ENCODE measurements around the gene AGO1. TPM values are rescaled to one million over a fixed set of nuclear protein-coding genes. Genes with fewer than 3 reads are reported as not detected.

Gene AGO1
- total and polyA plus RNA-seq, 2 of the 13 experiments (the other 11 are each of a cell fraction or from before 2014, with no cell fraction given) = 9.2 to 18.6 TPM

GRCh38 chr1:35959304-35959703 lies 76.3 kb downstream of the AGO1 start:
- ChIA-PET POLR2A (no interaction called here), CTCF (ENCODE audit: low intra/inter-chr PET ratio, low total read pairs) (no interaction called here)
- H3K27me3 ChIP-seq (ENCODE audit: control insufficient read depth in 1 of 2, insufficient read depth in 2 of 2, low read length in 2 of 2) = no peaks in the 10 kb centered on the region
- H3K27ac ChIP-seq (ENCODE audit: extremely low read length, insufficient read depth, low read length) = no peak overlapping the region
- H4K20me1 ChIP-seq (ENCODE audit: insufficient read depth, low read length) = no peaks in the 10 kb centered on the region; the same call in 1 of the 2 replicates
- 0 out of 5 replicates have a peak, but pooled peaks cover 0 to 11% of the 10 kb centered on the region in 2 experiments for H3K36me3 ChIP-seq (replicated peaks in 1 of 2; ENCODE audit: control insufficient read depth in 1 of 2, insufficient read depth in 2 of 2, low read length in 2 of 2)
- no peak overlapping the region for H3K4me3 ChIP-seq (replicated peaks in 1 of 3; ENCODE audit: insufficient read depth in 1 of 3, low read depth in 2 of 3, low read length in 3 of 3)
- no peak overlapping the region for H3K9ac ChIP-seq (ENCODE audit: insufficient read depth, low read depth, low read length)
- WGBS (ENCODE audit: low lambda C conversion rate) = 97% methylated on average over 3 of the region's 3 CpGs
- FAIRE-seq (no peak), DNase-seq (ENCODE audit: low spot score) (no peak), ATAC-seq (no peak)
- intact Hi-C loops (cut with micrococcal nuclease; ENCODE audit: unreplicated experiment) = no loop called here
- H3K9me3 ChIP-seq (ENCODE audit: low read length) = no peaks in the 10 kb centered on the region
- H3K4me2 ChIP-seq (ENCODE audit: low read depth, low read length) = no peak overlapping the region
- in situ Hi-C loops (cut with HindIII; ENCODE audit: extremely low pct_ligation_motif_present, low pct_unique_long_range_greater_than_20kb) = no loop called here
- no peak overlapping the region for H2AFZ ChIP-seq (ENCODE audit: low read length)
- peaks cover 8% of the 10 kb centered on the region for H3K79me2 ChIP-seq (ENCODE audit: insufficient read depth, low read length)
- TF ChIP-seq ZNF737 (CRISPR knock-in tag; IDR thresholded peaks at IDR 0.05; ENCODE audit: borderline replicate concordance) = no peak
- no peak for TF ChIP-seq ZFAT (CRISPR knock-in tag; conservative IDR thresholded peaks at IDR 0.05)
- no peak for TF ChIP-seq HNRNPH1 (optimal IDR thresholded peaks at IDR 0.05; ENCODE audit: low read depth, low read length)
- H3K4me1 ChIP-seq (ENCODE audit: insufficient read depth, low read length) = no peaks in the 10 kb centered on the region
- BruUV-seq (replicated peaks) = no TSS peak

GRCh38 chr1:35962952-35963351 lies 79.9 kb downstream of the AGO1 start:
- peaks cover 8% of the 10 kb centered on the region for H3K79me2 ChIP-seq (ENCODE audit: insufficient read depth, low read length)
- peaks cover 0 to 5% of the 10 kb centered on the region in 2 experiments; a peak in 2 of 5 replicates for H3K36me3 ChIP-seq (replicated peaks in 1 of 2; ENCODE audit: control insufficient read depth in 1 of 2, insufficient read depth in 2 of 2, low read length in 2 of 2)
- no peaks in the 10 kb centered on the region for H3K27me3 ChIP-seq (ENCODE audit: control insufficient read depth in 1 of 2, insufficient read depth in 2 of 2, low read length in 2 of 2)
- H3K27ac ChIP-seq (ENCODE audit: extremely low read length, insufficient read depth, low read length) = no peak overlapping the region
- in situ Hi-C loops (cut with HindIII; ENCODE audit: extremely low pct_ligation_motif_present, low pct_unique_long_range_greater_than_20kb) (no loop called here), intact Hi-C loops (cut with micrococcal nuclease; ENCODE audit: unreplicated experiment) (no loop called here)
- DNase-seq (ENCODE audit: low spot score) (no peak), FAIRE-seq (no peak), ATAC-seq (no peak)
- H3K4me2 ChIP-seq (ENCODE audit: low read depth, low read length) = no peak overlapping the region
- H2AFZ ChIP-seq (ENCODE audit: low read length) = no peak overlapping the region
- no peaks in the 10 kb centered on the region for H3K4me1 ChIP-seq (ENCODE audit: insufficient read depth, low read length)
- no peaks in the 10 kb centered on the region; the same call in 1 of the 2 replicates for H4K20me1 ChIP-seq (ENCODE audit: insufficient read depth, low read length)
- H3K9me3 ChIP-seq (ENCODE audit: low read length) = no peaks in the 10 kb centered on the region
- WGBS (ENCODE audit: low lambda C conversion rate) = 96% methylated on average over 2 of the region's 2 CpGs
- H3K9ac ChIP-seq (ENCODE audit: insufficient read depth, low read depth, low read length) = no peak overlapping the region
- BruUV-seq (replicated peaks) = no TSS peak
- ChIA-PET POLR2A (no interaction called here), CTCF (ENCODE audit: low intra/inter-chr PET ratio, low total read pairs) (no interaction called here)
- H3K4me3 ChIP-seq (replicated peaks in 1 of 3; ENCODE audit: insufficient read depth in 1 of 3, low read depth in 2 of 3, low read length in 3 of 3) = no peak overlapping the region
- TF ChIP-seq HMG20B (CRISPR knock-in tag; conservative IDR thresholded peaks at IDR 0.05) (no peak), ZSCAN20 (CRISPR knock-in tag; IDR thresholded peaks at IDR 0.05; ENCODE audit: borderline replicate concordance) (no peak), ZNF674 (CRISPR knock-in tag; IDR thresholded peaks at IDR 0.05; ENCODE audit: low read depth) (no peak), SNAPC4 (CRISPR knock-in tag; IDR thresholded peaks at IDR 0.05) (no peak), TRAFD1 (CRISPR knock-in tag; IDR thresholded peaks at IDR 0.05; ENCODE audit: borderline replicate concordance) (no peak), ZNF556 (CRISPR knock-in tag; IDR thresholded peaks at IDR 0.05; ENCODE audit: borderline replicate concordance) (no peak), ZNF510 (CRISPR knock-in tag; IDR thresholded peaks at IDR 0.05; ENCODE audit: low read depth) (no peak), RORA (CRISPR knock-in tag; IDR thresholded peaks at IDR 0.05) (no peak)
